A673 (cell line): ENCODE measurements around the gene C2CD4B. TPM values are rescaled to one million over a fixed set of nuclear protein-coding genes. Genes with fewer than 3 reads are reported as not detected.

ENCODE experiments used
- BruUV-seq: library from RNA; stranded (reverse); fragments of 400-500 nt; replicated peaks from 2 replicates; lab custom pipeline; 2021; lab: Mats Ljungman, UMichigan
- CTCF ChIA-PET: fragments of 300-600 bp; sonication (Branson Sonifier 250); formaldehyde crosslinking; loops from one replicate; lab custom pipeline; 2022; ENCODE audit warnings: antibody characterized with exemption; lab: Charles Lee
- POLR2A ChIA-PET: fragments of 300-600 bp; sonication (Branson Sonifier 250); formaldehyde crosslinking; loops from one replicate; lab custom pipeline; 2022; ENCODE audit warnings: antibody characterized with exemption; ENCODE audit not compliant: low non-redundant PET; lab: Charles Lee
- DNase-seq: peaks from one replicate; pipeline ENCODE4 v3.0.0-alpha.2; 2015; ENCODE audit warnings: low spot score
- H3K27ac ChIP-seq: fragments of 200-600 bp; sonication (generic); 2 replicates; pipeline ENCODE4 v1.5.1; 2016; ENCODE audit warnings: mixed run types, low read depth, mild to moderate bottlenecking, mixed read lengths, antibody characterized with exemption, low read length; ENCODE audit not compliant: poor library complexity, severe bottlenecking
- H3K27me3 ChIP-seq: fragments of 200-600 bp; sonication (generic); replicated peaks from 2 replicates; pipeline ENCODE4 v1.6.1; 2017; ENCODE audit warnings: mixed run types, low read depth, mild to moderate bottlenecking, mixed read lengths, antibody characterized with exemption, low read length; ENCODE audit not compliant: insufficient read depth, poor library complexity
- H3K36me3 ChIP-seq: fragments of 200-600 bp; sonication (generic); 2 replicates; pipeline ENCODE4 v1.6.1; 2016; ENCODE audit warnings: mixed run types, mild to moderate bottlenecking, mixed read lengths, antibody characterized with exemption, low read length; ENCODE audit not compliant: insufficient read depth, poor library complexity, severe bottlenecking
- H3K4me1 ChIP-seq: fragments of 200-600 bp; sonication (generic); 2 replicates; pipeline ENCODE4 v1.6.1; 2017; ENCODE audit warnings: mixed run types, mild to moderate bottlenecking, mixed read lengths, antibody characterized with exemption, low read length; ENCODE audit not compliant: insufficient read depth, poor library complexity, severe bottlenecking
- H3K4me3 ChIP-seq: fragments of 200-600 bp; sonication (generic); 2 replicates; pipeline ENCODE4 v1.5.1; 2016; ENCODE audit warnings: low read depth, mixed run types, mild to moderate bottlenecking, mixed read lengths, low read length; ENCODE audit not compliant: poor library complexity, severe bottlenecking
- H3K9me3 ChIP-seq: fragments of 200-600 bp; sonication (generic); 2 replicates; pipeline ENCODE4 v1.6.1; 2016; ENCODE audit warnings: mixed run types, low read depth, mild to moderate bottlenecking, mixed read lengths, antibody characterized with exemption, low read length; ENCODE audit not compliant: poor library complexity, severe bottlenecking
- CTCF ChIP-seq: fragments of 300-800, 200-600 bp; sonication (generic); conservative IDR thresholded peaks from 2 replicates; pipeline ENCODE4 v1.5.1; 2017; ENCODE audit warnings: low read depth, mild to moderate bottlenecking, antibody characterized with exemption, low read length, moderate library complexity, mixed read lengths
- EZH2 ChIP-seq: fragments of 200-600 bp; sonication (generic); IDR thresholded peaks from 2 replicates; pipeline ENCODE4 v1.6.1; 2017; ENCODE audit warnings: borderline replicate concordance, low read depth, mild to moderate bottlenecking, mixed read lengths, antibody characterized with exemption, low read length; ENCODE audit not compliant: poor library complexity, severe bottlenecking
- intact Hi-C: fragments of 100-400 bp; cut with micrococcal nuclease; formaldehyde crosslinking; loops from one replicate; pipeline ENCODE4 v1.10.0; 2022; ENCODE audit not compliant: unreplicated experiment
- total RNA-seq: library from RNA; stranded (reverse); gene quantifications from 2 replicates; pipeline ENCODE4 v1.2.3, GENCODE V29; 2021

Gene C2CD4B
- total RNA-seq, 1 experiment from 2014 or later, result 0.54 TPM

GRCh38 chr15:62128916-62129315 is 36.2 kb downstream of the C2CD4B start:
- intact Hi-C loops, result loop anchor here (5.0 kb wide), 1 partner anchor 57 kb away; no protein-coding TSS in a partner anchor
- TF ChIP-seq EZH2 (no peak), CTCF (no peak)
- no peak for DNase-seq
- Histone ChIP-seq H3K4me3 (no peak overlapping the region), H3K36me3 (no peaks in the 10 kb centered on the region), H3K27me3 (no peaks in the 10 kb centered on the region), H3K9me3 (no peaks in the 10 kb centered on the region), H3K4me1 (peaks cover 21% of the 10 kb centered on the region), H3K27ac (no peak overlapping the region)
- BruUV-seq, result no TSS peak
- POLR2A ChIA-PET, result no interaction called here
- CTCF ChIA-PET, result no interaction called here

GRCh38 chr15:62126364-62126763 is 38.7 kb downstream of the C2CD4B start:
- CTCF ChIA-PET, result no interaction called here

GRCh38 chr15:62125773-62126172 is 39.3 kb downstream of the C2CD4B start:
- POLR2A ChIA-PET, result interaction anchor here (0.6 kb wide), 2 partner anchors 34 to 155 kb away, joined by 5 to 6 read pairs; no protein-coding TSS in a partner anchor
- no TSS peak for BruUV-seq
- CTCF ChIA-PET, result no interaction called here
- intact Hi-C loops, result loop anchor here (5.0 kb wide), 1 partner anchor 53 kb away; no protein-coding TSS in a partner anchor
- H3K36me3 ChIP-seq, result no peaks in the 10 kb centered on the region
- DNase-seq, result peak; percentile 76
- TF ChIP-seq CTCF, result peak; percentile 74
- TF ChIP-seq EZH2, result no peak
- no peak overlapping the region for H3K4me3 ChIP-seq
- no peaks in the 10 kb centered on the region for H3K27me3 ChIP-seq
- no peaks in the 10 kb centered on the region for H3K9me3 ChIP-seq
- peaks cover 30% of the 10 kb centered on the region for H3K4me1 ChIP-seq
- no peak overlapping the region for H3K27ac ChIP-seq

More at GRCh38 chr15:62126364-62126763, 38.7 kb downstream of the C2CD4B start:
- no peak for TF ChIP-seq EZH2
- TF ChIP-seq CTCF, result no peak
- BruUV-seq, result no TSS peak
- Histone ChIP-seq H3K27ac (no peak overlapping the region), H3K36me3 (no peaks in the 10 kb centered on the region), H3K27me3 (no peaks in the 10 kb centered on the region), H3K9me3 (no peaks in the 10 kb centered on the region), H3K4me3 (no peak overlapping the region), H3K4me1 (peaks cover 30% of the 10 kb centered on the region)
- intact Hi-C loops, result loop anchor here (5.0 kb wide), 1 partner anchor 54 kb away; no protein-coding TSS in a partner anchor
- DNase-seq, result no peak
- POLR2A ChIA-PET, result no interaction called here
